ENCODE data around the gene ABCA4.

Gene ABCA4

DNA sequence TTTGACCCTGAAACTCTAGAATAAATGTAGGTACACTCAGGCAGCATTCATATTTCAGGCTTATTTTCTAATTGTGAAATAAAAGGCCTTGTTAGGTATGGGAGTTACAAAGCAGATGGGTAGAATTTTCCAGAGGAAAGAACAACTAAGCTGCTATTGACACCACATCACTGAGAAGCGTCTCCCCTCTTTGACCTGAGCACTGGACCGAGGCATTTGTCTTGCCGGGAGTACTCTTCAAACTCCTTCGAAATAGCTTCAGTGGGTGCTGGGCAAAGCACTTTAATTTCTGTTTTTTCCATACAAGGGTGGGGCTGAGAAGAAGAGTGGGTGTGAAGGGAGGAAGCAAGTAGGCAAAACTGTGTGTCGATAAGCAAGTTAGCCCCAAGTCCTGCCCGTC is 36.4 kb downstream of the ABCA4 start:
- no peak overlapping the region for H3K9ac ChIP-seq
- H3K4me3 ChIP-seq (ENCODE audit: low read depth, low read length): no peak overlapping the region
- H3K79me2 ChIP-seq: no peaks in the 10 kb centered on the region
- no peak overlapping the region for H2AFZ ChIP-seq
- no peaks in the 10 kb centered on the region for H3K4me1 ChIP-seq
- H3K27me3 ChIP-seq (ENCODE audit: control insufficient read depth, insufficient read depth, low read length): no peaks in the 10 kb centered on the region
- no peak overlapping the region for H3K27ac ChIP-seq
- no peaks in the 10 kb centered on the region for H3K36me3 ChIP-seq (ENCODE audit: control insufficient read depth, insufficient read depth, low read length)
- no peak overlapping the region for H3K4me2 ChIP-seq (ENCODE audit: low read length)
- H3K9me3 ChIP-seq (ENCODE audit: control insufficient read depth, low read length): no peaks in the 10 kb centered on the region
- TF ChIP-seq, protein P1, sequence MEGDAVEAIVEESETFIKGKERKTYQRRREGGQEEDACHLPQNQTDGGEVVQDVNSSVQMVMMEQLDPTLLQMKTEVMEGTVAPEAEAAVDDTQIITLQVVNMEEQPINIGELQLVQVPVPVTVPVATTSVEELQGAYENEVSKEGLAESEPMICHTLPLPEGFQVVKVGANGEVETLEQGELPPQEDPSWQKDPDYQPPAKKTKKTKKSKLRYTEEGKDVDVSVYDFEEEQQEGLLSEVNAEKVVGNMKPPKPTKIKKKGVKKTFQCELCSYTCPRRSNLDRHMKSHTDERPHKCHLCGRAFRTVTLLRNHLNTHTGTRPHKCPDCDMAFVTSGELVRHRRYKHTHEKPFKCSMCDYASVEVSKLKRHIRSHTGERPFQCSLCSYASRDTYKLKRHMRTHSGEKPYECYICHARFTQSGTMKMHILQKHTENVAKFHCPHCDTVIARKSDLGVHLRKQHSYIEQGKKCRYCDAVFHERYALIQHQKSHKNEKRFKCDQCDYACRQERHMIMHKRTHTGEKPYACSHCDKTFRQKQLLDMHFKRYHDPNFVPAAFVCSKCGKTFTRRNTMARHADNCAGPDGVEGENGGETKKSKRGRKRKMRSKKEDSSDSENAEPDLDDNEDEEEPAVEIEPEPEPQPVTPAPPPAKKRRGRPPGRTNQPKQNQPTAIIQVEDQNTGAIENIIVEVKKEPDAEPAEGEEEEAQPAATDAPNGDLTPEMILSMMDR (IDR thresholded peaks at IDR 0.05): no peak

DNA sequence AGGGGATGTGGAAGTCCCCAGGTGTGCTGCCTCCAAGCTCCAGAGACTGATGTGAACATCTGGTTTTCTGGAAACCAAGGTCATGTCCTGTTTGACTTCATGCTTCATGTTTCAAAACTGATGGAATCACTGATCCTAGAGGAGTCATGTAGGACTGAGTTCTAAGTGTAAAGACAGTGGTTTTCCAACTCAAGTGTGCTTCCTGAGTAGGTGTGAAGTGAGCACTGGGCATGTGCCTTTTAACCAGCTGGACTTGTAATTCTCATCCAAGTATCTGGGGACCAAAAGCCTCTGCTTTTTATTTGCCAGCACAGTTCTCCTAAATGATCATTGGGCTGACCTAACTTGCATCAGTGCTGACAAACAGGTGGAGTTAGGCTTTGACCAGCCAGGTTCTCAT is 36.9 kb downstream of the ABCA4 start:
- H2AFZ ChIP-seq: peak overlapping the region; percentile 50
- no peak overlapping the region for H3K9ac ChIP-seq
- no peak overlapping the region for H3K27ac ChIP-seq
- no peaks in the 10 kb centered on the region for H3K79me2 ChIP-seq
- no peaks in the 10 kb centered on the region for H3K36me3 ChIP-seq (ENCODE audit: control insufficient read depth, insufficient read depth, low read length)
- no peaks in the 10 kb centered on the region for H3K4me1 ChIP-seq
- no peak overlapping the region for H3K4me3 ChIP-seq (ENCODE audit: low read depth, low read length)
- H3K27me3 ChIP-seq (ENCODE audit: control insufficient read depth, insufficient read depth, low read length): no peaks in the 10 kb centered on the region
- no peak overlapping the region for H3K4me2 ChIP-seq (ENCODE audit: low read length)
- TF ChIP-seq, protein P1 (IDR thresholded peaks at IDR 0.05): no peak
- H3K9me3 ChIP-seq (ENCODE audit: control insufficient read depth, low read length): no peaks in the 10 kb centered on the region

DNA sequence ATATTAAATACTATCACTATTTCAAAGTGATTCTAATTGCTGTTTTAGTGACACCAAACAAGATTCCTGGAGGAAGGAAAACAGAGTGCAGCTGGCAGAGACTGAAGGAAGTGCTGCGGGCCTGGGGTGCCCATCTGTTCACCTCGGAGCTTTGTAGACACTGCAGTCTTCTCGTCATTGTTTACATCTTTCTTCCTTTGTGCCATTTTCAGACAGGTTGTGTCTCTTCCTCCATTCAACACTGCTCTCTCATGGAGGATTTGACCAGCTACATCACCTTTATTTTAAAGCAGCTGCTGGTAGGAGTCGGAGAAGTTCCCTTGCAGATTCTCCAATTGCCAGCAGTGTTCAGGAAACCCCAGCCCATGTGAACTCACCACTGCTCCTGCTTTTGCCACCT is 37.3 kb downstream of the ABCA4 start:
- Histone ChIP-seq H3K79me2 (no peaks in the 10 kb centered on the region), H3K27ac (no peak overlapping the region), H3K9me3 (ENCODE audit: control insufficient read depth, low read length) (no peaks in the 10 kb centered on the region), H3K4me2 (ENCODE audit: low read length) (no peak overlapping the region), H3K36me3 (ENCODE audit: control insufficient read depth, insufficient read depth, low read length) (no peaks in the 10 kb centered on the region), H2AFZ (peak overlapping the region; percentile 50), H3K4me3 (ENCODE audit: low read depth, low read length) (no peak overlapping the region), H3K9ac (no peak overlapping the region), H3K4me1 (no peaks in the 10 kb centered on the region), H3K27me3 (ENCODE audit: control insufficient read depth, insufficient read depth, low read length) (no peaks in the 10 kb centered on the region)
- TF ChIP-seq, protein P1 (IDR thresholded peaks at IDR 0.05): no peak

DNA sequence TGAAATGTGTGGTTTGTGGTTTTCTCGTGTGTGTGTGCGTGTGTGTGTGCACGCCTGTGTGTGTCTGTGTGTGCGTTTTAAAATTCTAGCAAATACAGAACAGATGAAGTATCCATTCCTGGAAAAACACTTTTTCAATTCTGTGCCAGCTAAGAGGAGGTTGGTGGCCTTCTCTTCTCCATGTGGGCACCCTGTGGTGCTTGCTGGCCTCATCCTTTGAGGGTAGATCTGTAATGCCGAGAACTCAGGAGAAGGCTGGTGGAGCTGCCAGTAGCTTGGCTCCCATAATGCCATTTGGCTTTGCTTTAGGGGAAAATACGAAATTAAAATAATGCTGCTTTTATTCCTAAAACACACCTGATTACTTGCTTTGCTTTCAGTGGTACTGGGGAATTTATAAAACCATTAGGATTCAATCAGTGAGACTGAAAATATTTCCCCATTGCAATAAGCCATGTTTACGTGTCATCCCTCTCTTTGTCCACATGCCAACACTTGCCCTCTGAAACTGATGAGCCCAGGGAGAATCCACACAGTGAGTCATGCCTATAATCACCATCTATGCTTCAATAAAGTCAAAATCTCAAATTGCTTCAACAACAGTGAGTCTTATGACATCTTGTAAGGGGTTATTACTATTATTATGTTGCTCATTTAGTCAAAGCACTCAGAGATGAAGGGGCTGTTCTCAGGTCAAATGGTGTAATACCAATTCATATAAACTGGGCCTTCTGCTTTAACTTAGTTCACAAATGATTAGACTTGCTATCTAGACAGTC is 39.2 kb downstream of the ABCA4 start:
- Histone ChIP-seq H3K9ac (no peak overlapping the region), H3K9me3 (ENCODE audit: control insufficient read depth, low read length) (no peaks in the 10 kb centered on the region), H3K79me2 (no peaks in the 10 kb centered on the region), H3K4me1 (no peaks in the 10 kb centered on the region), H3K4me2 (ENCODE audit: low read length) (no peak overlapping the region), H3K27ac (no peak overlapping the region), H3K36me3 (ENCODE audit: control insufficient read depth, insufficient read depth, low read length) (no peaks in the 10 kb centered on the region), H3K4me3 (ENCODE audit: low read depth, low read length) (no peak overlapping the region), H3K27me3 (ENCODE audit: control insufficient read depth, insufficient read depth, low read length) (no peaks in the 10 kb centered on the region), H2AFZ (no peak overlapping the region)
- TF ChIP-seq, protein P1 (IDR thresholded peaks at IDR 0.05): no peak

DNA sequence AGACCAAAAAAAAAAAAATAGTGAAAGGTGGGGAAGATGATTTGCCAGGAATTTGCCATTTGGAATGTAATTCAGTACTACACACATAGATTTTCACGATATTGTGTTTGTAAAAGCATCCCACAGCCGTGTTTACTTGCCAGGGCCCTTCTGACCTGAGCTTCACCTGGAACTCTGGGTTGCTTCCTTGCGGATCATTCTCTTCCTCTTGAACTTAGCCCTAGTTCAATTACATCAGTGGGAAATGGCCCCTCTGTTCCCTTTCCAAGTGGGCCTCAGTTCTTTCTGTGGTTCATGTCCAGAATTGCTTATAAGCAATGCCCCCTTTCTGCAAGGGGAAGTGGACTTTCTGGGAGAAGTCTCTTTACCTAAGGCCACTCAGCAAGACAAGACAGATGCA is 41.0 kb downstream of the ABCA4 start:
- Histone ChIP-seq H3K36me3 (ENCODE audit: control insufficient read depth, insufficient read depth, low read length) (no peaks in the 10 kb centered on the region), H3K27me3 (ENCODE audit: control insufficient read depth, insufficient read depth, low read length) (no peaks in the 10 kb centered on the region), H3K9me3 (ENCODE audit: control insufficient read depth, low read length) (no peaks in the 10 kb centered on the region), H3K4me1 (no peaks in the 10 kb centered on the region), H3K4me3 (ENCODE audit: low read depth, low read length) (no peak overlapping the region), H3K79me2 (no peaks in the 10 kb centered on the region), H2AFZ (peak overlapping the region; percentile 28), H3K27ac (no peak overlapping the region), H3K4me2 (ENCODE audit: low read length) (no peak overlapping the region), H3K9ac (no peak overlapping the region)
- TF ChIP-seq, protein P1 (IDR thresholded peaks at IDR 0.05): no peak
